CD14-positive monocyte (primary cell): ENCODE results near the gene ABCA6. TPM values are rescaled to one million over a fixed set of nuclear protein-coding genes. Genes with fewer than 3 reads are reported as not detected.

ENCODE experiments used
- DNase-seq, 3 donors: peaks; one replicate each; pipeline ENCODE4 v3.0.0-alpha.2; 2011 to 2022
- H2AFZ ChIP-seq: 2 replicates; pipeline ENCODE4 v1.6.0; 2012; ENCODE audit warnings: mild to moderate bottlenecking, low read depth, low read length, inconsistent platforms; ENCODE audit not compliant: insufficient read depth, poor library complexity, severe bottlenecking
- H3K27ac ChIP-seq, 2 donors: 1 replicate in 1 of 2; 2 replicates in 1 of 2; pipeline ENCODE4 v1.5.1; 2012 to 2013; ENCODE audit warnings: low read length in 2 of 2, control low read depth in 1 of 2, inconsistent platforms in 1 of 2, low read depth in 1 of 2, mild to moderate bottlenecking in 1 of 2
- H3K27me3 ChIP-seq, 2 donors: one replicate each; pipeline versions ENCODE4 v1.6.0 to v1.6.1; 2011 to 2013; ENCODE audit warnings: low read length in 2 of 2; ENCODE audit not compliant: control insufficient read depth in 2 of 2, insufficient read depth in 2 of 2
- H3K36me3 ChIP-seq, 2 donors: replicated peaks in 1 of 2; 1 replicate in 1 of 2; 2 replicates in 1 of 2; pipeline versions ENCODE4 v1.5.1 to v1.6.1; 2012 to 2013; ENCODE audit warnings: low read length in 2 of 2, control low read depth in 1 of 2, inconsistent platforms in 1 of 2, mild to moderate bottlenecking in 1 of 2; ENCODE audit not compliant: insufficient read depth in 2 of 2, control insufficient read depth in 1 of 2
- H3K4me1 ChIP-seq, 2 donors: 1 replicate in 1 of 2; 2 replicates in 1 of 2; pipeline versions ENCODE4 v1.5.1 to v1.6.1; 2012 to 2013; ENCODE audit warnings: low read length in 2 of 2, control low read depth in 1 of 2, inconsistent platforms in 1 of 2, mild to moderate bottlenecking in 1 of 2, moderate library complexity in 1 of 2; ENCODE audit not compliant: insufficient read depth in 2 of 2, control insufficient read depth in 1 of 2
- H3K4me2 ChIP-seq: replicated peaks from 2 replicates; pipeline ENCODE3; 2012; ENCODE audit warnings: low read length, moderate library complexity, mild to moderate bottlenecking; ENCODE audit not compliant: poor library complexity, severe bottlenecking; ENCODE audit errors: extremely low read depth
- H3K4me3 ChIP-seq, 3 experiments: fragments of 200-600 bp in 1 of 3; sonication (generic) in 1 of 3; replicated peaks in 1 of 3; 1 replicate in 2 of 3; 2 replicates in 1 of 3; pipeline ENCODE4 v1.5.1; 2011 to 2013; ENCODE audit warnings: low read length in 3 of 3, mild to moderate bottlenecking in 3 of 3, control low read depth in 2 of 3, low read depth in 2 of 3, inconsistent platforms in 1 of 3, moderate library complexity in 1 of 3
- H3K79me2 ChIP-seq: 2 replicates; pipeline ENCODE4 v1.6.0; 2012; ENCODE audit warnings: mild to moderate bottlenecking, control low read depth, inconsistent platforms, low read length, moderate library complexity; ENCODE audit not compliant: insufficient read depth
- H3K9ac ChIP-seq: 2 replicates; pipeline ENCODE4 v1.6.0; 2017; ENCODE audit warnings: low read length, mild to moderate bottlenecking; ENCODE audit not compliant: insufficient read depth, poor library complexity, severe bottlenecking
- H3K9me3 ChIP-seq, 2 donors: replicated peaks in 1 of 2; 1 replicate in 1 of 2; 2 replicates in 1 of 2; pipeline versions ENCODE4 v1.5.1 to v1.6.1; 2012 to 2013; ENCODE audit warnings: low read length in 2 of 2, control low read depth in 1 of 2; ENCODE audit not compliant: control insufficient read depth in 1 of 2, insufficient read depth in 1 of 2
- H4K20me1 ChIP-seq: 2 replicates; pipeline ENCODE4 v1.6.0; 2012; ENCODE audit warnings: mild to moderate bottlenecking, low read length, control low read depth, moderate library complexity; ENCODE audit not compliant: insufficient read depth
- H3K27ac Mint-ChIP-seq, 7 donors: one replicate each; pipeline ENCODE4 v1.8.0; 2020; ENCODE audit warnings: mild to moderate bottlenecking in 7 of 7, mixed read lengths in 7 of 7, moderate library complexity in 6 of 7, inconsistent platforms in 2 of 7
- H3K27me3 Mint-ChIP-seq, 3 donors: one replicate each; pipeline ENCODE4 v1.8.0; 2021 to 2022; ENCODE audit warnings: low read depth in 3 of 3, mild to moderate bottlenecking in 3 of 3, mixed read lengths in 3 of 3, moderate library complexity in 3 of 3, inconsistent platforms in 1 of 3
- H3K36me3 Mint-ChIP-seq, 2 donors: one replicate each; pipeline ENCODE4 v1.8.0; 2020; ENCODE audit warnings: mixed read lengths in 2 of 2, inconsistent platforms in 1 of 2, mild to moderate bottlenecking in 1 of 2
- H3K4me1 Mint-ChIP-seq: one replicate; pipeline ENCODE4 v1.8.0; 2020; ENCODE audit warnings: mild to moderate bottlenecking, mixed read lengths
- H3K4me3 Mint-ChIP-seq, 2 donors: one replicate each; pipeline ENCODE4 v1.8.0; 2020; ENCODE audit warnings: mild to moderate bottlenecking in 2 of 2, mixed read lengths in 2 of 2, moderate library complexity in 1 of 2
- H3K9me3 Mint-ChIP-seq, 7 donors: one replicate each; pipeline ENCODE4 v1.8.0; 2020 to 2022; ENCODE audit warnings: mixed read lengths in 7 of 7, mild to moderate bottlenecking in 6 of 7, moderate library complexity in 6 of 7, inconsistent platforms in 2 of 7
- CTCF ChIP-seq: fragments of 200-600 bp; IDR thresholded peaks from one replicate; pipeline ENCODE4 v1.8.0; 2022; ENCODE audit warnings: antibody characterized with exemption, mild to moderate bottlenecking
- WGBS: methylation state at CpG from one replicate; pipeline ENCODE4 v1.1.5; 2013; ENCODE audit warnings: missing lambda C conversion rate; ENCODE audit not compliant: insufficient coverage; 5-methylcytosine and 5-hydroxymethylcytosine counted together
- intact Hi-C, 2 donors: fragments of 100-400 bp; cut with micrococcal nuclease; formaldehyde crosslinking; loops; one replicate each; pipeline versions ENCODE4 v1.15.0 to v1.15.1; 2023
- polyA plus RNA-seq, 3 donors: library from polyadenylated mRNA; depleted of rRNA in 1 of 3; unstranded in 2 of 3; stranded (reverse) in 1 of 3; fragments of 300-500 nt in 2 of 3; fragments of >200 nt in 1 of 3; fragmentation: Illumina TruSeq in 2 of 3; gene quantifications; 1 replicate in 2 of 3; 2 replicates in 1 of 3; pipeline ENCODE4 v1.2.3, GENCODE V29; 2012 to 2021

ABCA6 gene
- polyA plus RNA-seq, 3 donors, result 0.52 to 0.93 (median 0.76) TPM

GRCh38 chr17:69166957-69167356, 25.3 kb upstream of the ABCA6 start:
- Mint-ChIP-seq H3K9me3 (peaks cover 0 to 8% (median 3%) of the 10 kb centered on the region in 7 donors), H3K27ac (no peak overlapping the region), H3K36me3 (no peaks in the 10 kb centered on the region), H3K4me3 (no peak overlapping the region), H3K4me1 (peaks cover 16% of the 10 kb centered on the region), H3K27me3 (no peaks in the 10 kb centered on the region)
- H3K27me3 ChIP-seq, result no peaks in the 10 kb centered on the region
- H3K36me3 ChIP-seq, result no peaks in the 10 kb centered on the region
- no peak overlapping the region for H2AFZ ChIP-seq
- no peak overlapping the region for H3K4me3 ChIP-seq
- no peak overlapping the region for H3K9ac ChIP-seq
- no peaks in the 10 kb centered on the region for H4K20me1 ChIP-seq
- H3K27ac ChIP-seq, result no peak overlapping the region
- intact Hi-C loops, result loop anchor here in 1 of 2 donors (5.0 kb wide), 1 partner anchor 70 kb away; no protein-coding TSS in a partner anchor
- WGBS, result 100% methylated on average over 2 of the region's 2 CpGs
- no peak overlapping the region for H3K4me2 ChIP-seq
- DNase-seq, result no peak
- peaks cover 14 to 24% of the 10 kb centered on the region in 2 donors for H3K4me1 ChIP-seq
- no peaks in the 10 kb centered on the region for H3K79me2 ChIP-seq
- H3K9me3 ChIP-seq, result no peaks in the 10 kb centered on the region
- TF ChIP-seq CTCF, result no peak

GRCh38 chr17:69164206-69164605, 22.5 kb upstream of the ABCA6 start:
- Mint-ChIP-seq H3K9me3 (peaks cover 0 to 8% (median 5%) of the 10 kb centered on the region in 7 donors), H3K4me1 (no peaks in the 10 kb centered on the region), H3K36me3 (no peaks in the 10 kb centered on the region), H3K4me3 (no peak overlapping the region), H3K27me3 (no peaks in the 10 kb centered on the region), H3K27ac (no peak overlapping the region)
- Histone ChIP-seq H3K4me1 (no peaks in the 10 kb centered on the region), H3K27me3 (no peaks in the 10 kb centered on the region), H3K4me3 (no peak overlapping the region), H3K9ac (no peak overlapping the region), H2AFZ (no peak overlapping the region), H3K4me2 (no peak overlapping the region), H3K9me3 (no peaks in the 10 kb centered on the region), H3K79me2 (no peaks in the 10 kb centered on the region), H3K36me3 (no peaks in the 10 kb centered on the region), H4K20me1 (no peaks in the 10 kb centered on the region), H3K27ac (no peak overlapping the region)
- TF ChIP-seq CTCF, result no peak
- no peak for DNase-seq
- intact Hi-C loops, result no loop called here
